ENCODE results near the gene MFSD6. TPM values are rescaled to one million over a fixed set of nuclear protein-coding genes. Genes with fewer than 3 reads are reported as not detected.

MFSD6 gene
- total RNA-seq, 4 donors from 2014 or later = 40.4 to 184 (median 119) TPM

DNA sequence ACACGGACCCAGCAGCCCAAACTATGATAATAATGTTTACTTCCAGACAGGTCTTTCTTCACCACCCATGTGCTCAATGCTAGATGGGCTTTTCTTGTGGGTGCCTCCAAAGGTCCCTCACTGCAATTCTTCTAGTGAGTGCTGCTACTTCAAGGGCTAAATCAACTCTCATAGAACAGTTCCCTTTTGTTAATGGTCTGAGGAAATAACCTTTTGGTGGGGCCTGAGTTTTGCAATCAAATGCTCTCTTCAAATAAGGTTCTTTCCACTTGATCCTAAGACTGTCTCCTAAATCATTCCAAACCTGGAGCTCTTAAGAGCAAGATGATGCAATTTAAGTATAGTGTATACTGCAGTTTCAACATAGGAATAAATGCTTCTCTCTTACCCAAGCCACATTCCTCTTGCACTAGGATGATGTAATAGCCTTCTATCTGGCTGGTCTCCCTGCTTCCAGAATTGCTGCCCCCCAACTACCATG is 120.4 kb downstream of the MFSD6 start:
- Histone ChIP-seq H3K4me1 (peaks cover 0 to 5% (median 2%) of the 10 kb centered on the region in 4 donors), H3K27ac (no peak overlapping the region), H3K9me3 (no peaks in the 10 kb centered on the region), H3K27me3 (no peaks in the 10 kb centered on the region), H3K4me3 (no peak overlapping the region), H3K36me3 (no peaks in the 10 kb centered on the region)
- DNase-seq = no peak
- TF ChIP-seq POLR2A (IDR thresholded peaks at IDR 0.05) (no peak), CTCF (IDR thresholded peaks at IDR 0.05) (no peak)

DNA sequence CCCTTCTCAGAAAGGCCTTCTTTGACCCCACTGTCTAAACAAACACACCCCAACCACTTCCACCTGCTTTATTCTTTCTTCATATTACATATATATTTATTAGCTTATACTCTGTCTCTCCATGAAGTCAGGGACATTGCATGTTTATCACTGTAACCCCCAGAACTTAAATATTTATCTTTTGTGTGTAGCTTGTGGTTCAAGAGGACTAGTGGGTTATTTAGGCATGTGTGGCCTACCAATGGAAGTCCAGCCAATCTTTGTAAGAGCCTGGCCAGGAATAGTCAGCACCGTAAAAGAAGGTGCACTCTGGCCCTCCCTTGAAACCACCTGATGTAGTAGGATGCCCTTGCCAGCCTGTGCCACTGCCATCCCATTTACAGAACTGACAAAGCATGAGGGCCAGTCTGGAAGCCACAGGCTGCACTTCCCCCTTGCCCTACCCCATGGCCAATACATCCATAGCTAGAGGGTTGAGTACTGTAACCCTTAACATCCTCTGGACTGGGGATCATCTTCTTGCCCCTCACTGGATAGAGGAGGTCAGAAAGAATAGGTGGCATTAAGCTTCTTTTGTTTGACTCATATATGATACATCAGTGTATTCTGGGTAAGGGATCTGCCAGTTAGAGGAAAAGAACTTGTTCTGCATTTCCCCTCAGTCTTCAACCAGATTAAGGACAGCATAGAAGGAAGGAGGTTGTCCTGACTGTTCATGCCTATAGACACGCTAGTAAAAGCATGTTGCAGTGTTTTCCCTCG is 121.5 kb downstream of the MFSD6 start:
- Histone ChIP-seq H3K27me3 (no peaks in the 10 kb centered on the region), H3K36me3 (no peaks in the 10 kb centered on the region), H3K27ac (no peak overlapping the region), H3K4me3 (no peak overlapping the region), H3K9me3 (no peaks in the 10 kb centered on the region), H3K4me1 (peaks cover 0 to 5% (median 2%) of the 10 kb centered on the region in 4 donors)
- DNase-seq = no peak
- TF ChIP-seq POLR2A (IDR thresholded peaks at IDR 0.05) (no peak), CTCF (IDR thresholded peaks at IDR 0.05) (no peak)

DNA sequence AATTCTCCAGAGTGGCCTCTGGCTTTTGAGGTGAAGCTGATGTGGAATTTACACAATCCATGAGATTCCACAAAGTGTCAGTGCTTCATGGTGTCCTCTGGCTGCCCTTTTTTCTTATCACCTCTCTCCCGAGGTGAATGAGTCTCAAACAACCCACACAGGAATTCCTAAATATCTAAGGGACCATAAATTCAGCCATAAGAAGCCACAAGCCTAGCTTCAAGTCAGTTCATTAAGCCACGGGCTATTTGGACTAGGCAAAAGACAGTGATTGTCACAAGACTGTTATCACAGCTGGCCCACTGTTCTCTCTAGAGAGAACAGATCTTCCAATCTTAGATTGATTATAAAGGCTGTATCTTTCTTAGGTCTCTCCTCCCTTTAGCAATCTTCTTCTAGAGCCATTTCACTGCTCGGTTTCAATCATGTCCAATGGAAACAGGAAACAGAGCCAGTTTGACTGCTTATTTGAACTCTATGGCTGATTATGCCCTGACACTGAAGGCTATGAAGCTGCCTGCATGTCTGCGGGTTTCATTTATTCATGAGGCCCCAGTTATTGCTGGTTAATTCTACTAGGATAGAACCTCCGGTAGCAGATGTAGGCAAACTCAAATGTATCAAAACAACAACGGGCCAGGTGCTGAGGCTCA is 122.2 kb downstream of the MFSD6 start:
- no peaks in the 10 kb centered on the region for H3K9me3 ChIP-seq

DNA sequence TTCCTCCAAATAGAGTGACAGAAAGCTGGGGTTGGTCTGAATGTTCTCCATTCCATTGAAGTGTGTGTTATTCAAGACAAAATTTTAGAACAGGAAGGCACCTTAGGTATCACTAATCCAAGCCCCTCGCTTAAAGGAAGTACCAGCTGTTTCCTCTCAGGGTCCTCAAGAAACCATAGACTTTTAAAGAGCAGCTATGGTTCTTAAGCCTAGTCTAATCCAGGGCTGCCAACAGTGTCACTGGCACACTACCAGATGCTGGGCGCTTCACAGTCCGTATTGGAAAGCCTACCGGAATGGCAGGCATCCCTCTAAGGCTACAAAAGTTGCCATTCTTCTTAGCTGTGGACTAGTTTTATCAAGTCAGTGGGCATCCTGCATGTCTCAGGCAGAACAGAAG is 124.4 kb downstream of the MFSD6 start:
- no peaks in the 10 kb centered on the region for H3K27me3 ChIP-seq
- DNase-seq = no peak
- H3K36me3 ChIP-seq = no peaks in the 10 kb centered on the region
- H3K4me1 ChIP-seq = peaks cover 0 to 5% (median 2%) of the 10 kb centered on the region in 4 donors
- TF ChIP-seq POLR2A (IDR thresholded peaks at IDR 0.05) = no peak
- no peak for TF ChIP-seq CTCF (IDR thresholded peaks at IDR 0.05)
- no peaks in the 10 kb centered on the region for H3K9me3 ChIP-seq
- H3K27ac ChIP-seq = no peak overlapping the region
- no peak overlapping the region for H3K4me3 ChIP-seq

More for the DNA sequence above, 122.2 kb downstream of the MFSD6 start:
- Histone ChIP-seq H3K36me3 (no peaks in the 10 kb centered on the region), H3K27me3 (no peaks in the 10 kb centered on the region), H3K27ac (no peak overlapping the region), H3K4me1 (peaks cover 0 to 5% (median 2%) of the 10 kb centered on the region in 4 donors), H3K4me3 (no peak overlapping the region)
- TF ChIP-seq POLR2A (IDR thresholded peaks at IDR 0.05) (no peak), CTCF (IDR thresholded peaks at IDR 0.05) (no peak)
- no peak for DNase-seq

DNA sequence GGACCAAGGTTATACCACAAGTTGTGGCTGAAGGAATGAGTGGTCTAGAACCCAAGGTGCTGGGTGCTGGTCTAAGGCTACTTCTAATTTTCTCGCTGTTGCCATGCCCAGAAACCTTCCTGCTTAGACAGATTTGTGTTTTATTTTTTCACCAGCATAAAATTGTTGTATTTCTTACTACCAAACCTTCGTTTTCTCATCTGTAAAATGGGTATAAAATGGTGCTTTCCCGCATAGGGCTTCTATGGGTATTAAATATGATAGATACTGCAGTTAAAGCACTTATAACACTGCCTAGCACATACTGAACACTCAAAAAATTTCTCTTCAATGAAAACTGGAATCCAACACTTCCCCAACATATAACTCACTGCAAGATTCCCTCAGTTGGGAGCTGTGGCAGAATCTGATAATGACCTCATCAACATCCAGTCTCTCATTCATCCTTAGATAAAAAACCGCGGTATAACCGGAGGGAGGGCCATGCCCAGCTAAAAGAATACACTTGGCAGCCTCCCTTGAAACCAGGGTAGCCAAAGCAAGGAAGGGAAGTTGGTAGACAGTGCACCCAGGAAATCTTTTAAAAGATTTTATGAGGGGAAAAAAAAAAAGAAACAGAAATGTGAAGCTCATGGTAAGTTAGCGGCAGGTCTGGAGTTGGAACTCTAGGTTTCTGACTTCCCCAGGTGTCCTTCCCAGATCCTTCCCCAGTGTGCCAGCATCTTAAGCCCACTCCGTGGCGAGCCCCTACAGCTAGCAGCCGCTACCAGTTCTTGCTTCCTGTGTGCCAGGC is 125.2 kb downstream of the MFSD6 start:
- no peak for DNase-seq
- no peaks in the 10 kb centered on the region for H3K36me3 ChIP-seq
- H3K9me3 ChIP-seq = no peaks in the 10 kb centered on the region
- no peaks in the 10 kb centered on the region for H3K27me3 ChIP-seq
- peak overlapping the region; percentile 66 to 98 (median 78) for H3K4me3 ChIP-seq
- peaks cover 0 to 5% (median 2%) of the 10 kb centered on the region in 4 donors for H3K4me1 ChIP-seq
- no peak for TF ChIP-seq POLR2A (IDR thresholded peaks at IDR 0.05)
- no peak for TF ChIP-seq CTCF (IDR thresholded peaks at IDR 0.05)
- peak overlapping the region; percentile 92 to 97 (median 96) for H3K27ac ChIP-seq

Measured in Peyer's patch (tissue), 4 donors.